Activated T-cell treated with anti-CD3 and anti-CD28 coated beads, Interleukin-2, amount 50 U/mL, for 4 hours (primary cell): ENCODE measurements around the gene THAP7. TPM values are rescaled to one million over a fixed set of nuclear protein-coding genes. Genes with fewer than 3 reads are reported as not detected.
"Not testable (repeated sequence)": the region's sequence is repeated elsewhere in the genome, so short reads cannot be mapped to it uniquely, and the experiment has no call there.

Experiments
- ATAC-seq, 2 donors: fragments of 200-7000 bp; cut with Tn5 transposase; one replicate each; pipeline ENCODE4 v1.10.0; 2021
- DNase-seq: peaks from one replicate; pipeline ENCODE4 v3.0.0-alpha.2; 2020
- H3K27me3 Mint-ChIP-seq: one replicate; pipeline ENCODE4 v1.8.0; 2021; ENCODE audit warnings: low read depth, mixed read lengths
- H3K36me3 Mint-ChIP-seq: one replicate; pipeline ENCODE4 v1.8.0; 2022; ENCODE audit warnings: mixed read lengths; ENCODE audit not compliant: insufficient read depth
- H3K4me1 Mint-ChIP-seq: one replicate; pipeline ENCODE4 v1.8.0; 2021; ENCODE audit warnings: low read depth, mixed read lengths
- H3K4me3 Mint-ChIP-seq: one replicate; pipeline ENCODE4 v1.8.0; 2021; ENCODE audit warnings: mild to moderate bottlenecking, moderate library complexity, mixed read lengths
- H3K9me3 Mint-ChIP-seq: one replicate; pipeline ENCODE4 v1.8.0; 2021; ENCODE audit warnings: mixed read lengths
- total RNA-seq, 3 donors: library from RNA; stranded (reverse); gene quantifications; one replicate each; pipeline ENCODE4 v1.2.1, GENCODE V29; 2021

The THAP7 gene
- total RNA-seq = 10 to 100 TPM; 53.6 to 55.0 (median 53.6) TPM

GRCh38 chr22:21001601-21002325, at the start of gene THAP7:
THAP7 (minus strand) TSS chr22:21002118; CDS start chr22:21001911, 207 bp downstream.
- Mint-ChIP-seq H3K36me3 (peaks cover 5% of the 10 kb centered on the region), H3K27me3 (no peaks in the 10 kb centered on the region), H3K9me3 (no peaks in the 10 kb centered on the region), H3K4me1 (peaks cover 27% of the 10 kb centered on the region), H3K4me3 (peak within 1 kb of the TSS; percentile 92)
- peak; percentile 97 for DNase-seq
- peak; percentile 92 for ATAC-seq

- no peak for ATAC-seq
- Mint-ChIP-seq H3K4me1 (peaks cover 9% of the 10 kb centered on the region), H3K4me3 (no peak overlapping the region), H3K36me3 (no peaks in the 10 kb centered on the region), H3K9me3 (no peaks in the 10 kb centered on the region), H3K27me3 (peaks cover 1% of the 10 kb centered on the region)
- DNase-seq = no peak
Measured at GRCh38 chr22:21051145-21051830, 49.4 kb upstream of the THAP7 start.

GRCh38 chr22:21048965-21049364, 47.0 kb upstream of the THAP7 start:
- H3K36me3 Mint-ChIP-seq, ATAC-seq, DNase-seq, H3K9me3 Mint-ChIP-seq, H3K4me3 Mint-ChIP-seq, H3K27me3 Mint-ChIP-seq: not testable (repeated sequence)
- H3K4me1 Mint-ChIP-seq = peaks cover 18% of the 10 kb centered on the region

GRCh38 chr22:21048448-21048847, 46.5 kb upstream of the THAP7 start:
- ATAC-seq, H3K9me3 Mint-ChIP-seq, DNase-seq, H3K36me3 Mint-ChIP-seq, H3K4me3 Mint-ChIP-seq: not testable (repeated sequence)
- peaks cover 12% of the 10 kb centered on the region for H3K27me3 Mint-ChIP-seq
- H3K4me1 Mint-ChIP-seq = peaks cover 22% of the 10 kb centered on the region

- no peak overlapping the region for H3K4me3 Mint-ChIP-seq
- DNase-seq = no peak
- no peak for ATAC-seq
- no peaks in the 10 kb centered on the region for H3K36me3 Mint-ChIP-seq
- H3K9me3 Mint-ChIP-seq = no peaks in the 10 kb centered on the region
- H3K4me1 Mint-ChIP-seq = peaks cover 27% of the 10 kb centered on the region
- H3K27me3 Mint-ChIP-seq = peaks cover 19% of the 10 kb centered on the region
Measured at GRCh38 chr22:21047730-21048129, 45.8 kb upstream of the THAP7 start.

DNA sequence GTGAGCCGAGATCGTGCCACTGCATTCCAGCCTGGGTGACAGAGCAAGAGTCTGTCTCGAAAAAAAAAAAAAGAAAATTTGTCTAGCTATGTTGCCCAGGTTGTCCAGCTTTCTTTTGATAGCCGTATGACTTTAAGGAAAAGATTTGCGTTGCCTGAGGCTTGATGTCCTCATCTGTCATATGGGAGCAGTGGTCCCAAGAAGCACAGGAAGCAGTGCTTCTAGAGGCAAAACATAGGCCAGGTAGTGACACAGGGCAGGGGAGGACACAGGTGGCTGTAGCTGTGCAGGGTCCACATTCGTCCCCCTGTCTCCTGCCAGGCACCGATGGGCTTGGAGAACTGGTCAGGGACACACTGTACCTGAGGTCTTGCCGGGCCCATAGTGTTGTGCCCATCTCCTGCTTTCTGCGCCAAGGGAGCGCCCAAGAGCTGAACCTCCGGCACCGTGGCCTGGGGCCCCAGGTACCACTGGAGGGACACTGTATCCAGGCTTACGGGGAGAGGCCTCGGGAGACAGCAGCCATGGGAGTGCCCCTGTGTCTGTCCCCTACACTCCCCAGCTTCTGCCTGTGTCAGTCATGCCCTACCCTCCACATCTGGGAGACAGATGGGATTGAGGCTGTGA, 45.2 kb upstream of the THAP7 start:
- H3K4me1 Mint-ChIP-seq = peaks cover 27% of the 10 kb centered on the region
- peaks cover 21% of the 10 kb centered on the region for H3K27me3 Mint-ChIP-seq
- ATAC-seq (no peak), DNase-seq (no peak)
- no peaks in the 10 kb centered on the region for H3K9me3 Mint-ChIP-seq
- no peak overlapping the region for H3K4me3 Mint-ChIP-seq
- H3K36me3 Mint-ChIP-seq = no peaks in the 10 kb centered on the region

- peak within 1 kb of the TSS; percentile 59 for H3K4me3 Mint-ChIP-seq
- ATAC-seq (peak; percentile 98 to 99), DNase-seq (peak; percentile 46)
- H3K27me3 Mint-ChIP-seq = peaks cover 21% of the 10 kb centered on the region
- H3K4me1 Mint-ChIP-seq = peaks cover 27% of the 10 kb centered on the region
- H3K36me3 Mint-ChIP-seq = no peaks in the 10 kb centered on the region
- no peaks in the 10 kb centered on the region for H3K9me3 Mint-ChIP-seq
Measured at GRCh38 chr22:21045585-21046294, 43.8 kb upstream of the THAP7 start, which contains the start of gene LRRC74B. LRRC74B (plus strand) TSS chr22:21045946; CDS start chr22:21045987, 41 bp downstream.

GRCh38 chr22:21044931-21045584, 43.1 kb upstream of the THAP7 start:
- ATAC-seq = peak; percentile 47 to 48
- Mint-ChIP-seq H3K9me3 (no peaks in the 10 kb centered on the region), H3K36me3 (no peaks in the 10 kb centered on the region), H3K4me1 (peaks cover 27% of the 10 kb centered on the region), H3K27me3 (peaks cover 21% of the 10 kb centered on the region), H3K4me3 (peak overlapping the region; percentile 59)
- DNase-seq = no peak

- Mint-ChIP-seq H3K27me3 (peaks cover 25% of the 10 kb centered on the region), H3K9me3 (no peaks in the 10 kb centered on the region), H3K4me1 (peaks cover 27% of the 10 kb centered on the region), H3K4me3 (no peak overlapping the region), H3K36me3 (no peaks in the 10 kb centered on the region)
- DNase-seq (no peak), ATAC-seq (no peak)
Measured at GRCh38 chr22:21043860-21044535, 42.1 kb upstream of the THAP7 start.

DNA sequence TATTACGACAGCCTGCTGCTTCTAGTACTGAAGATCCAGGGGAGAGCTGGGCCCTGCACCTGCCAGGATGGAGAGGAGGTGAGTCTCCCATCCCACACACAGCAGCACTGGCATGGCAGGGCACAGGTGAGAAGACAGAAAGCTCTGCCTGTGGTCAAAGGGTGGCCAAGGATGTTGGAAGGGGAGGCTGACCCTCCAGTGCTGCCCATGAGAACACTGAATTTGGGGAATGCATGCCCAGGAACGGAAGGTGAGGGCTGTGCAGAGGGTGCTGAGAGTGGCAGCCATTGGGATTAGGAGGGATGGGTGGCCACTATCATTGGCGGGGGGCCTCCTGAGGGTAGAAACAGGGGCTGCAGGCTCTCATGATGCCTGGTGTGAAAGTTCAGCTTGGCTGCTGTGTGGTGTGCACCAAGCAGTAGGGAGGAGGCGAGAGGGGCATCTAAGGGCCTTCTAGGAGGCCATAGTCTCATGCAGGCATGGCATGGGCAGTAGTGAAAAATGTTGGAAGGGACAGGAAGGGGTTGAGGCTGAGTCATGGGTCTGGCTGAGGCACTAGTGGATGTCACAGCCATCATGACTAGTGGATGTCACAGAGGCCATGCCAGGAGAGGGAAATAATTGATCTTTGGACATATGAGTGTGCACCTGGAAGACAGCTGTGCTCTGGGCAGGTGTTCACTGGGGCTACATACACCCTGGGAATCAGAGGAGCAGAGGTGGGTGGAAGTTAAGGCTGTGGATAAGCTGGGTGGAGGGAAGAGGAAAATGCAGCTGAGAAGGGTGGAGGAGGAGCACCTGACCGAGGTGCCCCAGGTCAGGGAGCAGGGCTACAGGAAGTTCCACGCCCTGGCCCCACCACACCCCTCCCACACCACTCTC, 41.3 kb upstream of the THAP7 start:
- peaks cover 27% of the 10 kb centered on the region for H3K4me1 Mint-ChIP-seq
- H3K9me3 Mint-ChIP-seq = no peaks in the 10 kb centered on the region
- no peak overlapping the region for H3K4me3 Mint-ChIP-seq
- DNase-seq (no peak), ATAC-seq (no peak)
- peaks cover 25% of the 10 kb centered on the region for H3K27me3 Mint-ChIP-seq
- no peaks in the 10 kb centered on the region for H3K36me3 Mint-ChIP-seq

- ATAC-seq (no peak), DNase-seq (no peak)
- Mint-ChIP-seq H3K36me3 (no peaks in the 10 kb centered on the region), H3K9me3 (no peaks in the 10 kb centered on the region), H3K27me3 (peaks cover 25% of the 10 kb centered on the region), H3K4me1 (peaks cover 27% of the 10 kb centered on the region), H3K4me3 (no peak overlapping the region)
Measured at GRCh38 chr22:21041937-21042336, 40.0 kb upstream of the THAP7 start.

DNA sequence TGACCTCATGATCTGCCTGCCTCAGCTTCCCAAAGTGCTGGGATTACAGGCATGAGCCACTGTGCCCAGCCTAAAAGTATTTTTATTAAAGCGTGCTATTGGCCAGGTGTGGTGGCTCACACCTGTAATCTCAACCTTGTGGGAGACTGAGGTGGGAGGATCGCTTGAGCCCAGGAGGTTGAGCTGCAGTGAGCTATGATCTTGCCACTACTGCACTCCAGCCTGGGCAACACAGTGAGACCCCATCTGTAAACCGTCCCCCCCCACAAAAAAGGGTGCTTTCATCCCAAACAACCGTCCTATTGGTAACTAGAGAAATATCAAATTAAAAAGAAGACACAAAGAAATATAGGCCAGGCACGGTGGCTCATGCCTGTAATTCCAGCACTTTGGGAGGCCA, 37.2 kb upstream of the THAP7 start:
- not testable (repeated sequence) for H3K9me3 Mint-ChIP-seq, ATAC-seq, DNase-seq, H3K4me3 Mint-ChIP-seq, H3K4me1 Mint-ChIP-seq, H3K36me3 Mint-ChIP-seq
- H3K27me3 Mint-ChIP-seq = peaks cover 20% of the 10 kb centered on the region

DNA sequence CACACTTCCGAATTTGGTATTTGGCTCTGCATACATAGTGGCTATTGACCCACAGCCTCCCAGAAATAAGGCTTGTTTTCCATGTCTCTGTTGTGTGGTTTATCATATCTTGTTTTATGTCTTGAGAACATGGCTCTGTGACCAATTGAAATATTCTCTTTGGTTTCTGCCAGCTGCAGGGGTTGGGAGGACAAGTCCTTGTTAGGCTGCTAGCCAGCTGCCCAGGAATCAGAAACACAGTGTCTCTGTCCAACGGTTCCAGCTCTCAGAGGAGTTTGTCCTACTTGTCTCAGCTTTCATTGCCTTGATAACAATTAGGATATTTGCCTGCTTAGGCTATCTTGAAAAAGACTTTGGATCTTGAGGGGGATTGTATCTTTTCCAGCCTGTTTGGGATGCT, 36.5 kb upstream of the THAP7 start:
- ATAC-seq = no peak
- Mint-ChIP-seq H3K36me3 (no peaks in the 10 kb centered on the region), H3K27me3 (peaks cover 16% of the 10 kb centered on the region), H3K4me3 (no peak overlapping the region), H3K9me3 (no peaks in the 10 kb centered on the region), H3K4me1 (peaks cover 4% of the 10 kb centered on the region)
- DNase-seq = no peak
